Glomerular visceral epithelial cell (primary cell): ENCODE data around the gene LARP1B.
"Not testable (repeated sequence)": the region's sequence is repeated elsewhere in the genome, so short reads cannot be mapped to it uniquely, and the experiment has no call there.

ENCODE experiments used
- DNase-seq: peaks from one replicate; pipeline ENCODE4 v3.0.0-alpha.2; 2016; ENCODE audit errors: extremely low spot score

The LARP1B gene

GRCh38 chr4:128060699-128061565 is at the start of gene LARP1B:
Gene LARP1B, plus strand, starts transcription at chr4:128061312. Its CDS starts 13,640 bp downstream, at chr4:128074952.
- peak; percentile 99 for DNase-seq

- DNase-seq = no peak
These were observed 35.8 kb upstream of the LARP1B start for GRCh38 chr4:128025319-128025718.

- DNase-seq = no peak
These were observed 31.2 kb upstream of the LARP1B start for GRCh38 chr4:128029907-128030306.

GRCh38 chr4:128031756-128032384 is 29.2 kb upstream of the LARP1B start:
- no peak for DNase-seq

- DNase-seq = no peak
These were observed 21.5 kb upstream of the LARP1B start for GRCh38 chr4:128039568-128039967.

- DNase-seq = not testable (repeated sequence)
These were observed 14.1 kb upstream of the LARP1B start for GRCh38 chr4:128047019-128047418.

GRCh38 chr4:128047514-128047913 is 13.6 kb upstream of the LARP1B start:
- not testable (repeated sequence) for DNase-seq

GRCh38 chr4:128051229-128051628 is 9.9 kb upstream of the LARP1B start:
- DNase-seq = not testable (repeated sequence)

- DNase-seq = not testable (repeated sequence)
These were observed 6.2 kb upstream of the LARP1B start for GRCh38 chr4:128054907-128055306.

GRCh38 chr4:128055441-128056206 is 5.5 kb upstream of the LARP1B start:
- not testable (repeated sequence) for DNase-seq

GRCh38 chr4:128056396-128056795 is 4.7 kb upstream of the LARP1B start:
- DNase-seq = no peak

- no peak for DNase-seq
These were observed 902 bp upstream of the LARP1B start for GRCh38 chr4:128060121-128060698.

- DNase-seq = peak; percentile 70
These were observed 739 bp downstream of the LARP1B start for GRCh38 chr4:128061566-128062536.

- DNase-seq = not testable (repeated sequence)
These were observed 5.3 kb downstream of the LARP1B start for GRCh38 chr4:128066453-128066820.

GRCh38 chr4:128068918-128069317 is 7.8 kb downstream of the LARP1B start:
- DNase-seq = peak; percentile 34

- DNase-seq = no peak
These were observed 15.4 kb downstream of the LARP1B start for GRCh38 chr4:128076464-128076863.

GRCh38 chr4:128095293-128095692 is 34.2 kb downstream of the LARP1B start:
- DNase-seq = not testable (repeated sequence)

- DNase-seq = no peak
These were observed 46.7 kb downstream of the LARP1B start for GRCh38 chr4:128107766-128108165.

- DNase-seq = no peak
These were observed 61.9 kb downstream of the LARP1B start for GRCh38 chr4:128123036-128123435.

GRCh38 chr4:128130621-128131020 is 69.5 kb downstream of the LARP1B start:
- DNase-seq = no peak

GRCh38 chr4:128134925-128135324 is 73.8 kb downstream of the LARP1B start:
- no peak for DNase-seq
